GM21528 (cell line): ENCODE measurements around the gene C2CD4B.

Experiments used
- ATAC-seq: cut with Tn5 transposase; IDR thresholded peaks from one replicate; pipeline ENCODE4 v1.9.1; 2021; ENCODE audit warnings: mild to moderate bottlenecking, moderate library complexity; ENCODE audit not compliant: unreplicated experiment, low FRiP score

The C2CD4B gene, protein sequence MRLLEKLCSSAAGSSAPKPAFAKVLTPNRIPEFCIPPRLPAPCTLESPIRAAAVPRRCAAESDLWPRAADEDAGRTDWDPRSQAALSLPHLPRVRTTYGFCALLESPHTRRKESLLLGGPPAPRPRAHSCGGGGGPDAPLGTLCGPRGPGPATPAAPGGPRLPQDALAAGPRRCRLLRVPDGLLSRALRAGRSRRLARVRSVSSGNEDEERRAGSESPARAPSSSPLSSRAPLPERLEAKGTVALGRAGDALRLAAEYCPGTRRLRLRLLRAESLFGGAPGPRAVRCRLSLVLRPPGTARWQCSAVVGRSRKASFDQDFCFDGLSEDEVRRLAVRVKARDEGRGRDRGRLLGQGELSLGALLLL

DNA sequence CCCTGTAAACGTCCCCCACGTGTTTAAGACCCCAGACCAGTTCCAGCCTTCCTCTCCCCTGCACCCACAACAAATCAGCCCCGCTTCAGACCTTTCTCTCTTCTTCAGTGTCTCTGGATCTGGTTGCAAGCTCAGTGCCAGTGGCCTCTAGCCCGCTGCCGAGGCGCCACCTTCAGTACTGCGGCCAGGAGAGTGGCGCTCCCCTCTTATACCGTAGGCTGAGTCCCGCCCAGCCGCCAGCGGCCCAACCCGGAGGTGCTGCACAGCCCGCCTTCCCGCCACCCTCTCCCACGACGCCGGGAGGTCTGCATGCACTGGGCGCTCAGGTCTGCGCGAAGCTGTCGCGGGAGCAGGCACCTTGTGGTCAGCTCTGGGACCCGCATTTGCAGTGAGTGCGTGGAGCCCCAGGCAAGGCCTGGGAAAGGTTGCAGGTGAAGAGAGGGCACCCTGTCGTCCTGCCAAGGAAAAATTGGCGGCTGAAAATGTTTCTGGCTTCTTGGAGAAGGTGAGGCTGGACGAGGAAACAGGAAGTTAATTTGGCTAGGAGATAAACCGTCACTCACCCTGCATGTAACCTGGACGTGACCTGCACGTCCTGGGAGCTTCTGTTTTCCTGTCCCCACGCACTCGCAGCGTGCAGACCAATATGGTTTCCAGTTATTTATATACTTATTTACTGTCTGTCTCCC is at the start of gene C2CD4B:
C2CD4B (minus strand) TSS at position 182 of the 689 bp plus-strand sequence. CDS start 301 bp downstream, outside the sequence.
- no peak for ATAC-seq

DNA sequence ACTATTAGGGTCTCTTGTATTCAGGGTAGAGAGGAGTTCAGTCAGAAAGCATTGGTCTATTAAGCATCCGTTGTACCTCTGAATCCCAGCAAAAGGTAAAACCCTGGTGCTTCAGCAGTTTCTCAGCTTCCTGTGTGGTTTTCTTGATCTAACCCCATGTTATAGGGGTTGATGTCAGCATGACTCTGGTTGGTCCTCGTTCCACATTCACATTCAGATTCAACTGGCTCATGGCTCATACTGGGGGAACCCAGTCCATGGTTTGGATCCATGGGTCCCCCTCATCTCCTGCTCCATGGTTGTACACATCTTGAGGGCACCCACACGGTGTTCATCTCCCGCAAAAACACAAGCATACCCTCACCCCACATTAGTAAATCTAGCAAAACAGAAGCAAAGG is 47.7 kb upstream of the C2CD4B start:
- no peak for ATAC-seq

DNA sequence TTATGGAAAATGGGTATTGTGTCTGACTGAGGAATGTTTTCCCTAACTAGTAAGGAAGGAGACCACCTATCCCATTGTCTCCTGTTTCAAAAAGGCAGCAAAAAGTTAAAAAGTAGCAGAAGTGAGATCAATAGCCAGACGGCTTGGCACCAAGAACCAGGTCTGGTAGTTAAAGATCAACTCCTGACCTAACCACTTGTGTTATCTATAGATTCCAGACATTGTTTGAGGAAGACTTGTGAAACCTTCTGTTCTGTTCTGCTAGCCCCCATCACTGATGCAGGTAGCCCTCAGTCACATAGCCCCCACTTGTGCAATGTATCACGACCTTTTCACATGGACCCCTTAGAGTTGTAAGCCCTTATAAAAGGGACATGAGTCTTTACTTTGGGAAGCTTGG is 46.3 kb upstream of the C2CD4B start:
- ATAC-seq = no peak

DNA sequence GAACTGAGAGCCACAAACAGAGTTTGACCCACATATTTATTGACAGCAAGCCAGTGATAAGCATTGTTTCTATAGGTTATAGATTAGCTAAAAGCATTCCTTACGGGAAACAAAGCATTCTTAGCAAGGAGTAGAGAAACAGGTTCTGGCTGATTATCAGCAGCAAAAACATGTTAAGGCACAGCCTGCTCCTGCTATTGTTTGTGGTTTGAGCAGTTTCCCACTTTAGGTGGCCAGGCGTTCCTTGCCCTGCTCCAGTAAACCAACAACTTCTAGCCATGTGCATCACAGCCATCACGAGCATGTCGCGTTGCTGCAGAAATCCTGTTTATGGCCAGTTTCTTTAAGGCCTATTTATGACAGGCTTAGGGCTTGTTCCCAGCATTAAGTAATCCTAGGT is 44.7 kb upstream of the C2CD4B start:
- ATAC-seq = no peak

DNA sequence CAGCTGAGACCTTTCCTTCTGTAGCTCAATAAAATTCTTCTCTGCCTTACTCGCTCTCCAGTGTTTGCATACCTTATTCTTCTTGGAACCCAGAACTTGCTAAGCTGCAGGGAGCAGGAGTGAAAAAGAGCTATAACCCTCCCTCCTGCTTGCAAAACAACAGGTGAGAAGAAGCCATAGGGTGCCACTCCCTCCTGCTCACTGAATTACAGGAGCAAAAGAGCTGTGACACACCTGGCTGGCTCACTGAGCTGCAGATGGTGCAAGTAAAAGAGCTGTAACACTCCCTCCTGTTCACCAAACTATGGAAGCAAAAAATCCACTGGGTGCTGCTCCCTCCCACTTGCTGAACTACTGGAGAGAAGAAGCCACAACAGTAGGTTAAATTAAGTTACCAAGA is 44.2 kb upstream of the C2CD4B start:
- ATAC-seq = no peak

DNA sequence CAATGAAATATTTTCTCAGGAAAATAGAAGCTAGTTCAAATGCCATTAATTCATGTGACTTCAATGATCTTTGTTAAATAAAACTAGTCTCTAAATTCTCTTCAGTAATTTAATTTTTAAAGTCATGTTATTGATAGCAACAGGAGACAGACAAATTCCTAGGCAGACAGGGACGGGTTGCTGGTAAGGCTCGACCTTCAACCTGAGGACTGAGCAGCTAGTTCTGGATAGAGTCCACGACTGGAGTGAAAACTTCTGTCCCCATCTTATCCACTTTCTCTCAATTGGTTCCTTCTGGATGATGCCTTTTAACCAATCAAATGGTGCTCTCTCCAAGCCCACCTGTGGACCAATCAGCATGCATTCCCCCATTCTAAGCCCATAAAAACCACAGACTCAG is 43.8 kb upstream of the C2CD4B start:
- no peak for ATAC-seq

GRCh38 chr15:62208367-62208766 is 43.3 kb upstream of the C2CD4B start:
- ATAC-seq = no peak

- no peak for ATAC-seq
Measured at GRCh38 chr15:62190675-62191074, 25.6 kb upstream of the C2CD4B start.

- no peak for ATAC-seq
Measured at GRCh38 chr15:62190274-62190673, 25.2 kb upstream of the C2CD4B start.

DNA sequence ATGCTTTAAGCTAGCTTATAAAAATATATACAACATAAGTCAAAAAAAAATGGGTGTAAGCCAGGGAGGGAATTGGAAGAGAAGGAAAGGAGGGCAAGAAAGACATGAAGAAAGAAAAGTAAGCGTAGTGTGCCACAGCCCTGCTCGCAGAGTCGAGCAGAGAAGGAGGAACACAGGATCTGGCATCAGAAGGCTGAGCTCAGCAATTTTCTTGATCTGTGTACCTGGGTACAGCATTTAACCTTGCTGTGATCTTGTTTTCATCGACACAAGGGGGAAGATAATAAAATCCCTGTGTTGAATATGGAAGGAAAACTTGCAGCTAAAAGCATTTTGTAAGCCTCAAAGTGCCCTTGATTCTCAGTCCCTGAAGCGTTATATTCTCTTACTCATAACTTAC is 23.7 kb upstream of the C2CD4B start:
- no peak for ATAC-seq

GRCh38 chr15:62187910-62188309 is 22.8 kb upstream of the C2CD4B start:
- no peak for ATAC-seq

GRCh38 chr15:62187425-62187824 is 22.3 kb upstream of the C2CD4B start:
- ATAC-seq = no peak

- no peak for ATAC-seq
Measured at GRCh38 chr15:62186578-62186977, 21.5 kb upstream of the C2CD4B start.

- ATAC-seq = no peak
Measured at GRCh38 chr15:62183130-62183529, 18.0 kb upstream of the C2CD4B start.

- ATAC-seq = no peak
Measured at GRCh38 chr15:62173215-62173614, 8.1 kb upstream of the C2CD4B start.

DNA sequence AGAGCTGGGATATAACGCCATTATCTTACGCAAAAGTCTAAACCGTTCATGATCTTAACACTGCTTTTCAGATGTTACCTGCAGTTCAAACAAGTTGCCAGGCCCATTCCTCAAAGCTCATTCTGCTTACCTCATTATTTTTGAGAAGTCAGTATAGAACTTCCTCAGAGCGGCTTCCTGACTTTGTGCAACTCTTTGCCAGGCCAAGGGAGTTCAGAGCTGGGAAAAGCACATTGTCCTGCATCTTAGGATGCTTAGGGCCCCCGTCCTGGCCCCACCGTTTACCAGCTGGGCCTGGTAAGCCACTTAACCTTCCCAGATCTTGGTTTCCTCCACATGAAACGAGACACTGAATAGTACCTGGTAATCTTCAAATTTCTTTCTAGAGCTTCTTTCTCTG is 6.8 kb upstream of the C2CD4B start:
- no peak for ATAC-seq

GRCh38 chr15:62165793-62166375 is 799 bp upstream of the C2CD4B start:
- no peak for ATAC-seq

DNA sequence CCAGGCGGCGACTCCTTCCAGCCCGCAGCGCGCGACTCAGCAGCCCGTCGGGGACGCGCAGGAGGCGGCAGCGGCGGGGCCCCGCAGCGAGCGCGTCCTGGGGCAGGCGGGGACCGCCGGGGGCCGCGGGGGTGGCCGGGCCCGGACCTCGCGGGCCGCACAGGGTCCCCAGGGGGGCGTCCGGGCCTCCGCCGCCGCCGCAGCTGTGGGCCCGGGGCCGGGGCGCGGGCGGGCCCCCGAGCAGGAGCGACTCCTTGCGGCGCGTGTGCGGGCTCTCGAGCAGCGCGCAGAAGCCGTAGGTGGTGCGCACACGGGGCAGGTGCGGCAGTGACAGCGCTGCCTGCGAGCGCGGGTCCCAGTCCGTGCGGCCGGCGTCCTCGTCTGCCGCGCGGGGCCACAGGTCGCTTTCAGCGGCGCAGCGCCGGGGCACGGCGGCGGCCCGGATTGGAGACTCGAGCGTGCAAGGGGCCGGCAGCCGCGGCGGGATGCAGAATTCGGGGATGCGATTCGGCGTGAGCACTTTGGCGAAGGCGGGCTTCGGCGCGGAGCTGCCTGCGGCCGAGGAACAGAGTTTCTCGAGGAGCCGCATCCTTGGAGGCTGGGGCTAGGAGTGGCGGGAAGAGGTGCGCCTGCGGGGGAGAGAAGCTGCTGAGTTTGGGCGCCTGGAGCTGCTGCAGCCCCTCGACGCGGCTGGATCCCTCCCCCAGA is 535 bp downstream of the C2CD4B start:
- ATAC-seq = no peak

GRCh38 chr15:62164014-62164395 is 1.1 kb downstream of the C2CD4B start:
- ATAC-seq = no peak

DNA sequence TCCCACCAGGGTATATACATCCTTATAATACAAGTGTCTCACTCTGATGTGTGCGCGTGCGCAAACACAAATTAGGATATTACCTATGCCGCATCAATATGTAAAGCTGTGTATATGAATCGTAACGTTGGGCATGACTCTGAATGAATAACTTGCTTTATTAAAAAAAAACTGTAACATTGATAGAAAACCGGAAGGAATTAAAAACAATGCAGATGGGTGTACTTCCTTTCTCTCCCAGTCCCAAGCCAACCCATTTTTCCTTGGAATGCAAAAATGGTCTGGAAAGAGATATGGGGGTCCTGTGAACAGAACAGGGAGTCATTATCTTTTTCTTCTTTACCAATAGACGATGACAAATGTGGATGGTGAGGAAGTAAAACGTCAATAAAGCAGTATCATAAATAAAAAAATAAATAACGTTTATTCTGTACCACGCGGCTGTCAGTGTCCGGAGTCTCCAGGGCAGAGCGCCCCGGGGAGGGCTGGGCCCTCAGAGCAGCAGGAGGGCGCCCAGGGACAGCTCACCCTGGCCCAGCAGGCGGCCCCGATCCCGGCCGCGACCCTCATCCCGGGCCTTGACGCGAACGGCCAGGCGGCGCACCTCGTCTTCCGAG is 1.6 kb downstream of the C2CD4B start:
- no peak for ATAC-seq

DNA sequence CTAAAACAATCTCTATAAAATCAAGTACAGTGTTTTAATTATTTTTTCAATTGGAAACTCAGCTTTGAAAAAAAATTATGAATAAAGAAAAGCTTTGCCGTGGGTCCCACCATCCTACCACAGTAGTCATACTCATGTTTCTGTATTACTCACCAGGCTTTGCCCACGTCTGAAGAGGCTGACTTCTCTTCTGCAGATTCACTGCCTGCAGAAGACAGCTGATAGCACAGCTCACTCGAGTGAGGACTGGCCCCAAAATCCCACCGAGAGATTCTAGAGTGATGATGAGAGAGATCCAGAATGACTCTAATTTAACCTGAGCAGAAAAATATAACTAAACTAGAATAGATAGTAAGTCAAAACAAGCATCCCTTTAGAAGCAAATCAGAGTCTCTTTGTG is 11.9 kb downstream of the C2CD4B start:
- no peak for ATAC-seq
